ENCODE results near the gene GFRA1. TPM values are rescaled to one million over a fixed set of nuclear protein-coding genes. Genes with fewer than 3 reads are reported as not detected.

Gene GFRA1
- total RNA-seq, 1 donor from 2014 or later: 14.0 TPM

DNA sequence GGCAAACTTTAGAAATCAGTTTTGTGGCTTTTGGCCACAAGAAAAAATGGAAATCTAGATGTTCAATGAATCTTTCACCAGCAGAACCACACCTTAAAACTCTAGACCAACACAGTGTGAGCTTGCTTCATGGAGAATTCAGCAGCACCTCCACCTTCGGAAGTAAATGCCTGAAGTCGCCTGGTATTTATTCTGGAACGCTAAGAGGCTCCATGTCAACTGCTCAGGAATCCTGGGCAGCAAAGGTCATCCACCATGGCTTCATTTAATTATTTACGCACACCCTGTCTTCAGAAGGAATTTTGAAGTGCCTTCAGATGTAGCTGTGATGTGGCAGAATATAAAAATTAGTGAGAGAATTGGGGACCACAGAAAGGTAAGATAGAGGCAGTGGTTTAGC is 167.7 kb downstream of the GFRA1 start:
- Histone ChIP-seq H3K27ac (no peak overlapping the region), H3K9ac (no peak overlapping the region), H3K27me3 (no peaks in the 10 kb centered on the region), H3K4me3 (no peak overlapping the region), H3F3A (ENCODE audit: low read depth) (no peaks in the 10 kb centered on the region), H4K20me1 (ENCODE audit: low read depth) (no peaks in the 10 kb centered on the region), H3K79me2 (ENCODE audit: low read depth) (no peaks in the 10 kb centered on the region), H3K4me1 (peaks cover 4% of the 10 kb centered on the region), H3K36me3 (no peaks in the 10 kb centered on the region), H3K9me3 (ENCODE audit: low read depth) (no peaks in the 10 kb centered on the region), H2AFZ (replicated peaks) (no peak overlapping the region), H3K4me2 (no peak overlapping the region)
- Mint-ChIP-seq H3K36me3 (no peaks in the 10 kb centered on the region), H3K4me3 (no peak overlapping the region), H3K27ac (no peak overlapping the region), H3K27me3 (ENCODE audit: insufficient read depth, low read depth) (peaks cover 10% of the 10 kb centered on the region), H3K4me1 (peaks cover 16% of the 10 kb centered on the region), H3K9me3 (no peaks in the 10 kb centered on the region)
- TF ChIP-seq, protein P1, sequence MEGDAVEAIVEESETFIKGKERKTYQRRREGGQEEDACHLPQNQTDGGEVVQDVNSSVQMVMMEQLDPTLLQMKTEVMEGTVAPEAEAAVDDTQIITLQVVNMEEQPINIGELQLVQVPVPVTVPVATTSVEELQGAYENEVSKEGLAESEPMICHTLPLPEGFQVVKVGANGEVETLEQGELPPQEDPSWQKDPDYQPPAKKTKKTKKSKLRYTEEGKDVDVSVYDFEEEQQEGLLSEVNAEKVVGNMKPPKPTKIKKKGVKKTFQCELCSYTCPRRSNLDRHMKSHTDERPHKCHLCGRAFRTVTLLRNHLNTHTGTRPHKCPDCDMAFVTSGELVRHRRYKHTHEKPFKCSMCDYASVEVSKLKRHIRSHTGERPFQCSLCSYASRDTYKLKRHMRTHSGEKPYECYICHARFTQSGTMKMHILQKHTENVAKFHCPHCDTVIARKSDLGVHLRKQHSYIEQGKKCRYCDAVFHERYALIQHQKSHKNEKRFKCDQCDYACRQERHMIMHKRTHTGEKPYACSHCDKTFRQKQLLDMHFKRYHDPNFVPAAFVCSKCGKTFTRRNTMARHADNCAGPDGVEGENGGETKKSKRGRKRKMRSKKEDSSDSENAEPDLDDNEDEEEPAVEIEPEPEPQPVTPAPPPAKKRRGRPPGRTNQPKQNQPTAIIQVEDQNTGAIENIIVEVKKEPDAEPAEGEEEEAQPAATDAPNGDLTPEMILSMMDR (IDR thresholded peaks at IDR 0.05): no peak
- TF ChIP-seq EZH2phosphoT487 (IDR thresholded peaks at IDR 0.05) (no peak), EZH2 (IDR thresholded peaks at IDR 0.05) (no peak)
- no peak for DNase-seq (ENCODE audit: low spot score)

DNA sequence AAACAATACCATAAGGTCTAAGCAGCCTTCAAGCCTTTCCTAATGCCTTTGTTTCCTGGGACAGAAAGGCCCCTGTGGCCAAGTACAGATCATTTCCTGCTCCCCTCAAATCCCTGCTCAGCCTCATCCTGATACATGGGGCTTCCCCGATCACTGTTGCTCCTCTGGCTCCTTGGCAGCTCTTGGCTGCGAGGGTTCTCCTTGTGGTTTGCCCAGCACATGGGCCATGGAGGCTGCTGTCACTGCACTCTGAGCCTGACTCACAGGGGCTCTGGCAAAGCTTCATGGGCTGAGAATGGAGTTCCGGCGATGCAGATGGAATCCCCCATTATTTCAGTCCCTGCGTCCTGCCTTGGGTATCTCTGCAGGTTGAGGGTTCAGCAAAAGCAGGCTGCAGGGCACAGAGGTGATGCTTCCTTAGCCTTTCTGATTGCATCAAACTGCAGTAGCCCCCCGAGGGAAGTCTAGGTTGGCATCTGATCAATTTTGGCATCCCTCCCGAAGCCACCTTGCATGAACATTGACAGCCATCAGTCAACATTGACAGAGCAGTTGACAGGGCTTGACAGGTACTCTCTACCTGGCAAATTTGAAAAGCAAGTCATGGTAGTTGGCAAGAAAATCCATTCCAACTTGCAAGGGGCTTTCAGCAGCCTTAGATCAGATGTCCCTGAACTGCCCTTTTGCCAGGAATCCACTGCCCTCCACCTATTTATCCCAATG is 168.6 kb downstream of the GFRA1 start:
- peak; percentile 29 for DNase-seq (ENCODE audit: low spot score)
- Histone ChIP-seq H3K4me3 (no peak overlapping the region), H3K4me1 (peaks cover 6% of the 10 kb centered on the region), H2AFZ (replicated peaks) (no peak overlapping the region), H3K9ac (no peak overlapping the region), H4K20me1 (ENCODE audit: low read depth) (no peaks in the 10 kb centered on the region), H3F3A (ENCODE audit: low read depth) (no peaks in the 10 kb centered on the region), H3K36me3 (no peaks in the 10 kb centered on the region), H3K27me3 (no peaks in the 10 kb centered on the region), H3K9me3 (ENCODE audit: low read depth) (no peaks in the 10 kb centered on the region), H3K27ac (no peak overlapping the region), H3K79me2 (ENCODE audit: low read depth) (no peaks in the 10 kb centered on the region), H3K4me2 (no peak overlapping the region)
- Mint-ChIP-seq H3K4me1 (peaks cover 18% of the 10 kb centered on the region), H3K27me3 (ENCODE audit: insufficient read depth, low read depth) (peaks cover 8% of the 10 kb centered on the region), H3K36me3 (no peaks in the 10 kb centered on the region), H3K27ac (no peak overlapping the region), H3K9me3 (no peaks in the 10 kb centered on the region), H3K4me3 (no peak overlapping the region)
- TF ChIP-seq EZH2phosphoT487 (IDR thresholded peaks at IDR 0.05) (no peak), EZH2 (IDR thresholded peaks at IDR 0.05) (no peak)
- TF ChIP-seq, protein P1 (IDR thresholded peaks at IDR 0.05): no peak

DNA sequence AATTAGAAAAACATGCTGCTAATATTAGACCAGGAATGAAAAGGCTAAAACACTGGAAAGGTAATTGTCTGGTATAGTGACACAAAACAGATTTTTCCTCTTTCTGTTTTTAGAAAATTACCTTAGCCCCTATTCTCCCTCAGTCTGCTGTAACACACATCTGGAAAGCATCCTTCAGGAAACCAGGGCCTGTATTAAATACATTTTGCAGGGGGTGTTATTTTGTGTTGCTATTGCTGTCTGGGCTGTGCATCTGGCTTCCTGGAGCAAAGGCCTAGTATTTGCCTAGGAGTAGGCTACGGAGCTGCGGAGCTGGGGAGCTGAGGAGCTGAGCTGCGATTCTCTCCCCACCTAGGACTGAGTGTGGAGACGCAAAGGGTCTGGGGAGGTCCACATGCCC is 169.3 kb downstream of the GFRA1 start:
- Histone ChIP-seq H3K36me3 (no peaks in the 10 kb centered on the region), H3K4me3 (no peak overlapping the region), H3K9me3 (ENCODE audit: low read depth) (no peaks in the 10 kb centered on the region), H3F3A (ENCODE audit: low read depth) (peaks cover 5% of the 10 kb centered on the region), H4K20me1 (ENCODE audit: low read depth) (no peaks in the 10 kb centered on the region), H3K79me2 (ENCODE audit: low read depth) (no peaks in the 10 kb centered on the region), H3K4me2 (no peak overlapping the region), H3K27ac (no peak overlapping the region), H3K9ac (no peak overlapping the region), H2AFZ (replicated peaks) (no peak overlapping the region), H3K4me1 (peaks cover 13% of the 10 kb centered on the region), H3K27me3 (no peaks in the 10 kb centered on the region)
- Mint-ChIP-seq H3K27me3 (ENCODE audit: insufficient read depth, low read depth) (peaks cover 8% of the 10 kb centered on the region), H3K27ac (no peak overlapping the region), H3K4me1 (peaks cover 23% of the 10 kb centered on the region), H3K36me3 (no peaks in the 10 kb centered on the region), H3K9me3 (no peaks in the 10 kb centered on the region), H3K4me3 (no peak overlapping the region)
- TF ChIP-seq EZH2phosphoT487 (IDR thresholded peaks at IDR 0.05) (no peak), EZH2 (IDR thresholded peaks at IDR 0.05) (no peak)
- TF ChIP-seq, protein P1 (IDR thresholded peaks at IDR 0.05): no peak
- DNase-seq (ENCODE audit: low spot score): no peak
